ENCODE measurements around the gene AOAH. TPM values are rescaled to one million over a fixed set of nuclear protein-coding genes. Genes with fewer than 3 reads are reported as not detected.

The AOAH gene
- total RNA-seq, 1 experiment from 2014 or later, result 0.39 TPM

DNA sequence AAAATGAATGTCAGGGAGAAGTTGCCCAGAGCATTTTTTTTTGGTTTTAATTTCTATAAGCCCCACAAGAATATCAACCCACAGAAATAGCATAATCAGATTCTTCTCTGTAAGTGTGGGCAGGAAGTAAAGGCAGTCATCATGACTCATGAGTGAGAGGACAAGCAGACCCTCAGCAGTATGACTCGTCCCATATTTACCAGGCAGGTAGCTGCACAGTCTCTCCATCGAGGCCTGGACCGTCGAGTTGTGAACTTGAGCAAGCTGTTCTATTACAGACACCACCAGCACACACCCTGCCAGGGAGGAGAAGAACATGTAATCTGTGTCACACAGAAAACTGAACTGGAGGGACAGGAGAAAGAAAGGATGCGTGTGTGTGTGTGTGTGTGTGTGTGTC lies 37.8 kb downstream of the AOAH start:
- 0 out of 2 replicates have a peak, but pooled peaks cover 5% of the 10 kb centered on the region for H3K4me1 ChIP-seq (ENCODE audit: insufficient read depth, low read length)
- H3K27ac ChIP-seq (ENCODE audit: insufficient read length, low read depth, low read length), result no peak overlapping the region
- Mint-ChIP-seq H3K36me3 (ENCODE audit: insufficient read depth in 1 of 3, low read depth in 3 of 3) (no peaks in the 10 kb centered on the region), H3K9me3 (no peaks in the 10 kb centered on the region), H3K27me3 (ENCODE audit: low read depth) (no peaks in the 10 kb centered on the region), H3K4me3 (no peak overlapping the region), H3K4me1 (peaks cover 11 to 14% of the 10 kb centered on the region in 2 experiments), H3K27ac (peak overlapping the region in 1 of 3 experiments; percentile 44; a peak in 2 of 7 replicates)
- no peak overlapping the region for H2BK15ac ChIP-seq (ENCODE audit: low read depth, low read length)
- no peak overlapping the region for H3K23ac ChIP-seq (ENCODE audit: insufficient read length, low read depth, low read length)
- H3K9ac ChIP-seq (ENCODE audit: extremely low read depth, insufficient read length, low read length), result no peak overlapping the region
- no peak overlapping the region for H2BK20ac ChIP-seq (ENCODE audit: low read depth, low read length, poor library complexity, severe bottlenecking)
- H3K9me3 ChIP-seq (ENCODE audit: control insufficient read depth, low read depth, low read length), result no peaks in the 10 kb centered on the region
- H3T11ph ChIP-seq (ENCODE audit: low read length), result no peak overlapping the region
- H3K18ac ChIP-seq (ENCODE audit: insufficient read length, low read depth, low read length), result no peak overlapping the region
- no peak overlapping the region for H3K56ac ChIP-seq (ENCODE audit: insufficient read length, low read depth, low read length)
- H3K79me1 ChIP-seq (ENCODE audit: insufficient read depth, low read depth, low read length, poor library complexity, severe bottlenecking), result no peaks in the 10 kb centered on the region
- H2BK5ac ChIP-seq (ENCODE audit: insufficient read length, low read length), result no peak overlapping the region
- H2AK5ac ChIP-seq (ENCODE audit: insufficient read length, low read length), result no peak overlapping the region
- TF ChIP-seq, protein P1, sequence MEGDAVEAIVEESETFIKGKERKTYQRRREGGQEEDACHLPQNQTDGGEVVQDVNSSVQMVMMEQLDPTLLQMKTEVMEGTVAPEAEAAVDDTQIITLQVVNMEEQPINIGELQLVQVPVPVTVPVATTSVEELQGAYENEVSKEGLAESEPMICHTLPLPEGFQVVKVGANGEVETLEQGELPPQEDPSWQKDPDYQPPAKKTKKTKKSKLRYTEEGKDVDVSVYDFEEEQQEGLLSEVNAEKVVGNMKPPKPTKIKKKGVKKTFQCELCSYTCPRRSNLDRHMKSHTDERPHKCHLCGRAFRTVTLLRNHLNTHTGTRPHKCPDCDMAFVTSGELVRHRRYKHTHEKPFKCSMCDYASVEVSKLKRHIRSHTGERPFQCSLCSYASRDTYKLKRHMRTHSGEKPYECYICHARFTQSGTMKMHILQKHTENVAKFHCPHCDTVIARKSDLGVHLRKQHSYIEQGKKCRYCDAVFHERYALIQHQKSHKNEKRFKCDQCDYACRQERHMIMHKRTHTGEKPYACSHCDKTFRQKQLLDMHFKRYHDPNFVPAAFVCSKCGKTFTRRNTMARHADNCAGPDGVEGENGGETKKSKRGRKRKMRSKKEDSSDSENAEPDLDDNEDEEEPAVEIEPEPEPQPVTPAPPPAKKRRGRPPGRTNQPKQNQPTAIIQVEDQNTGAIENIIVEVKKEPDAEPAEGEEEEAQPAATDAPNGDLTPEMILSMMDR (conservative IDR thresholded peaks at IDR 0.05), result no peak
- no peak overlapping the region for H3K14ac ChIP-seq (ENCODE audit: insufficient read depth, low read length)
- H3K79me2 ChIP-seq (ENCODE audit: insufficient read depth, low read length), result no peaks in the 10 kb centered on the region
- H3K23me2 ChIP-seq (ENCODE audit: insufficient read length, low read depth, low read length, poor library complexity, severe bottlenecking), result peaks cover 3% of the 10 kb centered on the region
- WGBS (ENCODE audit: extremely low coverage, insufficient read length, low lambda C conversion rate), result no CpG with 5 or more reads among the region's 5 CpGs
- DNase-seq, result no peak
- H2BK12ac ChIP-seq (ENCODE audit: insufficient read length, low read depth, low read length), result no peak overlapping the region
- H3K27me3 ChIP-seq (ENCODE audit: insufficient read depth, low read length), result no peaks in the 10 kb centered on the region
- no peak overlapping the region for H2BK120ac ChIP-seq (ENCODE audit: low read depth, low read length, poor library complexity, severe bottlenecking)
- H4K5ac ChIP-seq (ENCODE audit: insufficient read length, low read depth, low read length), result no peak overlapping the region
- H4K20me1 ChIP-seq (ENCODE audit: control insufficient read depth, insufficient read depth, insufficient read length), result no peaks in the 10 kb centered on the region
- no peak overlapping the region for H3K4ac ChIP-seq (ENCODE audit: low read depth, low read length)
- no peak overlapping the region for H4K91ac ChIP-seq (ENCODE audit: insufficient read length, low read depth, low read length)
- no peak overlapping the region for H2AFZ ChIP-seq (ENCODE audit: low read length)
- no peak overlapping the region for H3K4me2 ChIP-seq (ENCODE audit: insufficient read depth, insufficient read length, low read length)
- no peak overlapping the region for H4K8ac ChIP-seq (replicated peaks; ENCODE audit: insufficient read length, low read depth, low read length)

Measured in H9 (cell line).